ENCODE results near the gene DCXR. TPM values are rescaled to one million over a fixed set of nuclear protein-coding genes. Genes with fewer than 3 reads are reported as not detected.
A peak's percentile ranks its signal among the peaks of the same experiment; 100 is the strongest.

DCXR gene
- total and polyA plus RNA-seq, 10 of the 15 experiments (the other 5 are each of a cell fraction or from before 2014, with no cell fraction given) = 12.3 to 139 (median 88.9) TPM

- RAD21 ChIA-PET (ENCODE audit: unreplicated experiment) = no interaction called here
- no peak for DNase-seq (ENCODE audit: low read depth, low spot score)
- no peak for FAIRE-seq
- Histone ChIP-seq H3K36me3 (ENCODE audit: control insufficient read depth in 2 of 2, insufficient read depth in 2 of 2, low read length in 1 of 2) (peaks cover 0 to 3% of the 10 kb centered on the region in 2 experiments; a peak in 3 of 4 replicates), H2AFZ (ENCODE audit: control insufficient read depth, low read depth, low read length) (no peak overlapping the region), H3K4me3 (no peak overlapping the region), H3K9ac (ENCODE audit: control insufficient read depth, insufficient read depth, low read length) (no peak overlapping the region), H3K4me2 (ENCODE audit: control insufficient read depth, insufficient read depth) (no peak overlapping the region), H3K27ac (ENCODE audit: control insufficient read depth, insufficient read depth) (no peak overlapping the region), H4K20me1 (ENCODE audit: control insufficient read depth, insufficient read depth) (no peaks in the 10 kb centered on the region), H3K79me2 (ENCODE audit: control insufficient read depth, insufficient read depth, low read length) (no peaks in the 10 kb centered on the region), H3K9me3 (replicated peaks; ENCODE audit: control insufficient read depth, insufficient read depth, low read length) (no peaks in the 10 kb centered on the region), H3K4me1 (ENCODE audit: control insufficient read depth, insufficient read depth, low read length) (no peaks in the 10 kb centered on the region), H3K27me3 (replicated peaks in 1 of 2; ENCODE audit: control insufficient read depth in 2 of 2, insufficient read depth in 2 of 2, low read length in 1 of 2) (no peaks in the 10 kb centered on the region)
- CTCF ChIA-PET = no interaction called here
- intact Hi-C loops (cut with micrococcal nuclease; ENCODE audit: unreplicated experiment) = no loop called here
- in situ Hi-C loops (cut with MboI) = no loop called here
- 0 out of 2 replicates have a peak, but pooled peaks have one; percentile 31 for TF ChIP-seq POLR2A (IDR thresholded peaks at IDR 0.05; ENCODE audit: low read depth, low read length)
- no peak for TF ChIP-seq MAX (IDR thresholded peaks at IDR 0.05; ENCODE audit: low read depth, low read length)
- ATAC-seq = no peak
- BruUV-seq (replicated peaks) = no TSS peak
- POLR2A ChIA-PET = no interaction called here
- SMC1A ChIA-PET (ENCODE audit: uncharacterized antibody, unreplicated experiment) = no interaction called here
- 93% methylated on average over 31 of the region's 37 CpGs for WGBS (ENCODE audit: insufficient coverage, insufficient replicate concordance, low lambda C conversion rate, missing lambda C conversion rate)
Observed at GRCh38 chr17:81993729-81994592, 43.5 kb downstream of the DCXR start.

- FAIRE-seq = no peak
- Histone ChIP-seq H3K9ac (ENCODE audit: control insufficient read depth, insufficient read depth, low read length) (no peak overlapping the region), H4K20me1 (ENCODE audit: control insufficient read depth, insufficient read depth) (no peaks in the 10 kb centered on the region), H3K27ac (ENCODE audit: control insufficient read depth, insufficient read depth) (no peak overlapping the region), H3K9me3 (replicated peaks; ENCODE audit: control insufficient read depth, insufficient read depth, low read length) (no peaks in the 10 kb centered on the region), H3K27me3 (replicated peaks in 1 of 2; ENCODE audit: control insufficient read depth in 2 of 2, insufficient read depth in 2 of 2, low read length in 1 of 2) (no peaks in the 10 kb centered on the region), H2AFZ (ENCODE audit: control insufficient read depth, low read depth, low read length) (no peak overlapping the region), H3K4me2 (ENCODE audit: control insufficient read depth, insufficient read depth) (no peak overlapping the region), H3K36me3 (ENCODE audit: control insufficient read depth in 2 of 2, insufficient read depth in 2 of 2, low read length in 1 of 2) (peaks cover 0 to 3% of the 10 kb centered on the region in 2 experiments; a peak in 3 of 4 replicates), H3K4me3 (no peak overlapping the region), H3K79me2 (ENCODE audit: control insufficient read depth, insufficient read depth, low read length) (no peaks in the 10 kb centered on the region), H3K4me1 (ENCODE audit: control insufficient read depth, insufficient read depth, low read length) (no peaks in the 10 kb centered on the region)
- 89% methylated on average over 31 of the region's 31 CpGs for WGBS (ENCODE audit: insufficient coverage, insufficient replicate concordance, low lambda C conversion rate, missing lambda C conversion rate)
- no peak for DNase-seq (ENCODE audit: low read depth, low spot score)
- SMC1A ChIA-PET (ENCODE audit: uncharacterized antibody, unreplicated experiment) = no interaction called here
- no peak for ATAC-seq
- TF ChIP-seq NRF1 (conservative IDR thresholded peaks at IDR 0.05; ENCODE audit: low read depth, low read length) (no peak), HDAC6 (IDR thresholded peaks at IDR 0.05; ENCODE audit: unreplicated experiment) (no peak), USF1 (IDR thresholded peaks at IDR 0.05; ENCODE audit: borderline replicate concordance, extremely low read length, insufficient read depth, low read depth, low read length) (no peak), EGR1 (IDR thresholded peaks at IDR 0.05; ENCODE audit: borderline replicate concordance in 1 of 2, low read depth in 2 of 2, low read length in 2 of 2) (no peak), ZNF687 (IDR thresholded peaks at IDR 0.05) (no peak)
- POLR2A ChIA-PET = no interaction called here
- CTCF ChIA-PET = interaction anchor here (1.0 kb wide), 1 partner anchor 11 kb away, joined by 3 read pairs; no protein-coding TSS in a partner anchor
- in situ Hi-C loops (cut with MboI) (no loop called here), intact Hi-C loops (cut with micrococcal nuclease; ENCODE audit: unreplicated experiment) (no loop called here)
- RAD21 ChIA-PET (ENCODE audit: unreplicated experiment) = no interaction called here
- BruUV-seq (replicated peaks) = no TSS peak
Observed at GRCh38 chr17:81992306-81993102, 45.0 kb downstream of the DCXR start.
